WI38 (cell line): Measurements from ENCODE around the gene DRC7.
"Not testable (repeated sequence)": the region's sequence is repeated elsewhere in the genome, so short reads cannot be mapped to it uniquely, and the experiment has no call there.

Experiments used
- H3K4me3 ChIP-seq: 2 replicates; pipeline ENCODE4 v1.5.1; 2011; ENCODE audit warnings: low read depth, mild to moderate bottlenecking, control low read depth, low read length
- CTCF ChIP-seq: IDR thresholded peaks from 2 replicates; pipeline ENCODE4 v1.5.1; 2012; ENCODE audit warnings: low read depth, mild to moderate bottlenecking, control low read depth, low read length

The DRC7 gene

GRCh38 chr16:57742543-57742942 is 47.9 kb downstream of the DRC7 start:
- no peak for TF ChIP-seq CTCF
- no peak overlapping the region for H3K4me3 ChIP-seq

- TF ChIP-seq CTCF, result no peak
- no peak overlapping the region for H3K4me3 ChIP-seq
Measured at GRCh38 chr16:57743458-57743857, 48.9 kb downstream of the DRC7 start.

- H3K4me3 ChIP-seq, result no peak overlapping the region
- TF ChIP-seq CTCF, result no peak
Measured at GRCh38 chr16:57743886-57744641, 49.5 kb downstream of the DRC7 start.

DNA sequence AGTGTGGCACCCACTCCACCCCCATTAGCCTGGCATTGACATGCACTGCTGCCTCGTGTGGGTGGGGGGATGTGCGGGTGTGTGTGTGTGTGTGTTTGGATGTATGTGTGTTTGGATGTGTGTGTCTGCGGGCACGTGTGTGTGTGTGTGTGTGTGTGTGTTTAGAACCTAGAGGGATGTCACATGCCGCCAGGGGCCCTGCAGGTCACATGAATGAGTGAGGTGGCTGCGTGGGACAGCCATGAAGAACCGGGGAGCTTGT is 50.0 kb downstream of the DRC7 start:
- no peak for TF ChIP-seq CTCF
- no peak overlapping the region for H3K4me3 ChIP-seq

- TF ChIP-seq CTCF, result no peak
- H3K4me3 ChIP-seq, result no peak overlapping the region
Measured at GRCh38 chr16:57745768-57746167, 51.2 kb downstream of the DRC7 start.

GRCh38 chr16:57746316-57746715 is 51.7 kb downstream of the DRC7 start:
- not testable (repeated sequence) for H3K4me3 ChIP-seq

GRCh38 chr16:57747091-57747490 is 52.5 kb downstream of the DRC7 start:
- H3K4me3 ChIP-seq, result no peak overlapping the region
- no peak for TF ChIP-seq CTCF

GRCh38 chr16:57747496-57747895 is 52.9 kb downstream of the DRC7 start:
- no peak overlapping the region for H3K4me3 ChIP-seq
- TF ChIP-seq CTCF, result no peak
